Spinal cord (tissue), 10 donors: Measurements from ENCODE around the gene AGPAT3. TPM values are rescaled to one million over a fixed set of nuclear protein-coding genes. Genes with fewer than 3 reads are reported as not detected.

Source experiments
- DNase-seq, 6 donors: peaks; one replicate each; pipeline versions ENCODE4 v3.0.0 to v3.0.0-alpha.2; 2013 to 2015; ENCODE audit warnings: low spot score in 6 of 6, low read depth in 4 of 6
- H3K27ac ChIP-seq: one replicate; pipeline ENCODE4 v1.5.1; 2013; ENCODE audit warnings: low read depth, low read length, control low read depth
- H3K27me3 ChIP-seq: one replicate; pipeline ENCODE4 v1.6.1; 2013; ENCODE audit warnings: low read length; ENCODE audit not compliant: control insufficient read depth, insufficient read depth
- H3K36me3 ChIP-seq: one replicate; pipeline ENCODE4 v1.6.1; 2013; ENCODE audit warnings: low read length; ENCODE audit not compliant: control insufficient read depth, insufficient read depth
- H3K4me1 ChIP-seq: one replicate; pipeline ENCODE4 v1.6.1; 2013; ENCODE audit warnings: low read length; ENCODE audit not compliant: control insufficient read depth, insufficient read depth
- H3K4me3 ChIP-seq: one replicate; pipeline ENCODE4 v1.5.1; 2013; ENCODE audit warnings: low read depth, low read length, control low read depth
- H3K9me3 ChIP-seq: one replicate; pipeline ENCODE4 v1.6.1; 2013; ENCODE audit warnings: low read length; ENCODE audit not compliant: control insufficient read depth, insufficient read depth
- WGBS: methylation state at CpG from one replicate; pipeline ENCODE4 v1.1.5; 2013; ENCODE audit warnings: missing lambda C conversion rate; ENCODE audit not compliant: insufficient coverage; 5-methylcytosine and 5-hydroxymethylcytosine counted together
- polyA plus RNA-seq, 2 donors: library from polyadenylated mRNA; unstranded; fragments of 120-200 nt; gene quantifications; one replicate each; pipeline ENCODE4 v1.2.1, GENCODE V29; 2013; ENCODE audit not compliant: insufficient read length in 2 of 2
- total RNA-seq, 2 donors: library from RNA; depleted of rRNA in 1 of 2; stranded (reverse); fragments of 120-200 nt in 1 of 2; fragments of >200 nt in 1 of 2; gene quantifications; one replicate each; pipeline versions ENCODE4 v1.2.3 to v1.2.4, GENCODE V29; 2013 to 2014
- donor health status: healthy.

AGPAT3 gene
- total and polyA plus RNA-seq, 4 donors = 33.7 to 63.3 (median 49.3) TPM

DNA sequence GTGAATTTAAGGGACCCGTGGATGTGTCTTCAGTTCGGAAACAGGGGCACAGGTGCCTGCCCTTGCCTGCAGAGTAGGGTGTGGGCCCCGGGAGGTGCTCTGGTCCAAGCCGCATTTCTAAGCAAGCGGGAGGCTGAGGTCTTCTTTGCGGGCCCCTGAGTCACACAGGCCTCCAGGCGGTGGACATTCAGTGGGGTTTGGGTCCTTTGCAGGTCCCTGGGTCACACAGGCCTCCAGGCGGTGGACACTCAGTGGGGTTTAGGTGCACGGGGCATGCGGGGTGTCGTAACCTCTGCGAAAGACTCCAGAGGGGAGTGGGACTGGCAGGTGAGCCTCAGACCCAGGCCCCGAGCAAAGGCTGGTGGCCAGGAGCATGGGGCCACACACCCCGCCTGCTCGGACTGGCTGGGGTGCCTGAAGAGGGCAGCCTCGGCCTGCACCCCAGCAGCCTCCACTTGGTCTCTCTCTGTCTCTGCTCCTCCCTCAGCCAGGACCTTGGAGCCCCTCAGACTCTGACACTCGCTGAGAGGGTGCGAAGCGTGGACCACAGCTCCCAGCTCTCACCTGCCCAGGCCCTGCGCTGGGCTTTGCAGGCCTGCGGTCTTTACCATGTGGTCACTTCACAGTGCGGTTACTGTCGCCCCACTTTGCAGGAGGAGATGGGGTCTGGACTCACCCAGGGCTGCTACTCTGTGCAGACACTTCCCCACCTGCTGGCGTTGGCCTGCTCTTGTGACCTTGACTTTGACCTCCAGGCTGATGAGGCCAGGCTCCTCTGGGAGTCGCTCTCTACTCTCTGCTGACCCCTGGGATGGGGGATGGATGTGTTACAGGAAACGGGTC is 6.0 kb upstream of the AGPAT3 start:
- Histone ChIP-seq H3K4me3 (no peak overlapping the region), H3K36me3 (no peaks in the 10 kb centered on the region), H3K4me1 (peaks cover 3% of the 10 kb centered on the region), H3K9me3 (no peaks in the 10 kb centered on the region), H3K27me3 (no peaks in the 10 kb centered on the region), H3K27ac (no peak overlapping the region)
- no peak for DNase-seq
- 86% methylated on average over 25 of the region's 26 CpGs for WGBS

GRCh38 chr21:43859747-43860214 is 5.2 kb upstream of the AGPAT3 start:
- no peaks in the 10 kb centered on the region for H3K9me3 ChIP-seq
- H3K36me3 ChIP-seq = no peaks in the 10 kb centered on the region
- no peak overlapping the region for H3K4me3 ChIP-seq
- no peak for DNase-seq
- no peak overlapping the region for H3K27ac ChIP-seq
- H3K4me1 ChIP-seq = peaks cover 6% of the 10 kb centered on the region
- H3K27me3 ChIP-seq = no peaks in the 10 kb centered on the region
- WGBS = 72% methylated on average over 4 of the region's 8 CpGs

GRCh38 chr21:43861706-43862105 is 3.3 kb upstream of the AGPAT3 start:
- no peaks in the 10 kb centered on the region for H3K9me3 ChIP-seq
- H3K27me3 ChIP-seq = no peaks in the 10 kb centered on the region
- H3K36me3 ChIP-seq = peaks cover under 1% of the 10 kb centered on the region
- no peak overlapping the region for H3K4me3 ChIP-seq
- H3K27ac ChIP-seq = no peak overlapping the region
- H3K4me1 ChIP-seq = peaks cover 12% of the 10 kb centered on the region
- WGBS = 92% methylated on average over 6 of the region's 8 CpGs
- no peak for DNase-seq

DNA sequence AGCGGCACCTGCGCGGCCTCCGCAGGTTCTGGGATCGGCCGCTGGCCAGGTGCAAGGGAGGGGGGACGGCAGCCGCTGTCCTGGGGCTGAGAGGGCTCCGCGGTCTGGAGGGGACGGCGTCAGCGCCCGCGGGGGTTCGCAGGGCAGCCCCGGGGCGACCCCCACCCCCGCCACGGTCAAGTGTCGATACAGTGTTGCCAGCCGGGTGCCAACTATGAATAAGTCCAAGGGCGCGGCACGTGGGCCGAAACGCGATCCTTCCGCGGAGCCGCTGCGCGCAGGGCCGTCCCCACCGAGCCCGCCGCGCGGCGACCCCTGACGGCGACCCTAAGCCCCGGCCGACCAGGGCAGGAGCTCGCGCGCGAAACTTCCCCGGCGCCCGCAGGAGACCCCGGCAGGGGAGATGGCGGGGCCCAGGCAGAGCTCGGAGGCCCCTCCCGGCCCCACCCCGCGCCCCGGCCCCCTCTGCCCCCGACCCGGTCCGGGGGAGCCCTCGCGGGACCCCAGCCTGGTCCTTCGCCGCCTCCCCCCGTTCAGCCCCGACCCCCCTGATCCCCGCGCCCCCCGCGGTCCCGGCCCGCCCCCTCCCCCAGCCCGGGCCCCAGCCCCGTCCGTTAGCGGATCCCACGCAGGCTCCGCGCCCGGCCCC is 586 bp upstream of the AGPAT3 start:
- DNase-seq = peak in 2 of 6 donors; percentile 57
- peak overlapping the region; percentile 26 for H3K4me3 ChIP-seq
- H3K27me3 ChIP-seq = no peaks in the 10 kb centered on the region
- peaks cover 14% of the 10 kb centered on the region for H3K36me3 ChIP-seq
- H3K4me1 ChIP-seq = peaks cover 22% of the 10 kb centered on the region
- H3K27ac ChIP-seq = no peak overlapping the region
- no peaks in the 10 kb centered on the region for H3K9me3 ChIP-seq
- WGBS = under 1% methylated on average over 54 of the region's 81 CpGs

DNA sequence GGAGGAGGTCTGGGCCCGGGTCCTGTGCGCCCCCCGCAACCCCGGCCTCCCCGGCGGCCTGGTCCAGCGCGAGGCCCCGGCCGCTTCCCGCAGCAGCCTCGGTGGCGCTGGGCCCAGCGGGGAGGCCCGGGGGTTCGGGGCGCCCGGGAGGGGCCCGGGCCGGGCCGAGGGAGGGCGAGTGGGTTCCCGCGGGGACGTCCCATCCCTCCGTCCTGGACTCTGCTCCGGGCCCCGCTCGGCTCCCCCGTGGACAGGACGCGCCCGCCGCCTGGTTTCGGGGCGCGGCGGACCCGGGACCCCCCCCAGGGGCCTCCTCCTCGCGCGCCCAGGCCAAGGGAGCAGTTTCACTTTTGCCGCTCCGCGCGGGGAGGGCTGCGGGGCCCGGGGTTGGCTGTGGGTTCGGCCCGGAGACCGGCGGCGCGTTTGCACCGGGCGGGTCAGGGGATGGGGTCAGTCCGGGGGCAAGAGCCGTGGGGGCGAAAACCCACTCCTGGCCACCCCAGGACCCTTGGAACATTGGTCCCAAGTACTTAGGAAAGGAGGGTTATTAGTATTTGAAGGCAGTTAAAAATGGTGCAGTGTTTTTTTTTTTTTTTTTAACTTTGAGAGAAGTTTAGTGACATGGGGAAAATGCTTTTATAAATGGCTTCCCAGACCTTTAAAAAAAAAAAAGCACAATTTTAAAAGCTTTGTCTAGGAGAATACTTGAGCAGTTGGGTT is 677 bp downstream of the AGPAT3 start:
- Histone ChIP-seq H3K36me3 (peaks cover 17% of the 10 kb centered on the region), H3K27me3 (no peaks in the 10 kb centered on the region), H3K4me3 (peak overlapping the region; percentile 34), H3K9me3 (no peaks in the 10 kb centered on the region), H3K4me1 (peaks cover 26% of the 10 kb centered on the region), H3K27ac (peak overlapping the region; percentile 52)
- under 1% methylated on average over 59 of the region's 59 CpGs for WGBS
- peak in 1 of 6 donors; percentile 45 for DNase-seq

DNA sequence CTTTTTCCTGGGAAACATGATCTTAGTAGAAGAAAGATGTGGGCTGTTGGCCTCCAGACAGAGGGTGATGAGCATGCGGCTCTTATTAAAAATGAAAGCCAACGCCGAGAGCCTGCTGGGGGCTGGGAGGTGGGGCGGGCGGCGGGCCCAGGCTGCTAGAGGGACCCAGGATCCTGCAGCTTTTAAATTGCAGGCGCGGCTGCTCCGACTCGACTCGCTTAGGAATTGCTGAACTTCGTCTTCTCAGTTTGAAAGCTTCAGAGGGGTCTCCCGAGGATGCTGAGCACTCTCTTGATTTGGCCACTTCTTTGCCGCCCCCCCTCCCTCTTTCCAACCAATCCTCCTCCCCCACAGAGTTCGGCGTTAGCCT is 1.2 kb downstream of the AGPAT3 start:
- Histone ChIP-seq H3K9me3 (no peaks in the 10 kb centered on the region), H3K4me3 (peak overlapping the region; percentile 34), H3K27me3 (no peaks in the 10 kb centered on the region), H3K4me1 (peaks cover 26% of the 10 kb centered on the region), H3K36me3 (peaks cover 19% of the 10 kb centered on the region), H3K27ac (peak overlapping the region; percentile 52)
- under 1% methylated on average over 13 of the region's 16 CpGs for WGBS
- peak in 2 of 6 donors; percentile 49 to 71 for DNase-seq

DNA sequence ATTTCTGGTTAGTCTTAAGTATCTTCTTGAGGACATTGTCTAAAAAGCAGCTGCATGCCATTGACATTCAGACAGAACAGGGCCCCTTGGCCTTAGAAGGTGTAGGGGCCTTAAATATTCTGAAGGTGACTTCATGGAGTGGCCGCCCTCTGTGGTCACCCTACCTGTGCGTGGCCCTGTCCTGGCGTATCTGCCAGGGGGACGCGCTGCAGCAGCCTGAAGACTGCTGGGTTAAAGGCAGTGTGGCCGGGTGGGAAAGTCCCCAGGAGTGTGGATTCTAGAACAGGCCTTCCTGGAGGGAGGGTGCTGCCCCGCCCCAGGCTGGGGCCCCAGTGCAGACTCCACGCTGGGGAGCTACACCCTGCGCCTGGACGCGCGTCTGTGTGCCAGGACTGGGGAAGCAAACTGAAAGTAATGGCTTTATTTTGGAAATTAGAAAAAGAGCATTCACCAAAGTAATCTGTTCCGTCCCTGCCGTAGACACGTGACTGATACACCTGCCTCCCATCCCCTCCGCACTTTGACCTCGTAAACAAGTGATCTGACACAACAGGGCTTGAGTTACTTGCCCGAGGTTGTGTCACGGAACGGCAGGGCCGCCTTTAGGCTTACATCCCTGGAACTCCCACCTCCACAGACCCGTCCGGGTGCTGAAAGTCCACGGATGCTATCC is 1.8 kb downstream of the AGPAT3 start:
- no peak overlapping the region for H3K27ac ChIP-seq
- DNase-seq = no peak
- H3K4me3 ChIP-seq = peak overlapping the region; percentile 34
- H3K4me1 ChIP-seq = peaks cover 23% of the 10 kb centered on the region
- H3K36me3 ChIP-seq = peaks cover 19% of the 10 kb centered on the region
- no peaks in the 10 kb centered on the region for H3K9me3 ChIP-seq
- no peaks in the 10 kb centered on the region for H3K27me3 ChIP-seq
- 69% methylated on average over 7 of the region's 24 CpGs for WGBS

GRCh38 chr21:43867332-43867703 is 2.3 kb downstream of the AGPAT3 start:
- no peak overlapping the region for H3K4me3 ChIP-seq
- no peaks in the 10 kb centered on the region for H3K27me3 ChIP-seq
- peaks cover 23% of the 10 kb centered on the region for H3K4me1 ChIP-seq
- peaks cover 19% of the 10 kb centered on the region for H3K36me3 ChIP-seq
- no peak for DNase-seq
- WGBS = 62% methylated on average over 6 of the region's 6 CpGs
- H3K9me3 ChIP-seq = no peaks in the 10 kb centered on the region
- H3K27ac ChIP-seq = no peak overlapping the region

DNA sequence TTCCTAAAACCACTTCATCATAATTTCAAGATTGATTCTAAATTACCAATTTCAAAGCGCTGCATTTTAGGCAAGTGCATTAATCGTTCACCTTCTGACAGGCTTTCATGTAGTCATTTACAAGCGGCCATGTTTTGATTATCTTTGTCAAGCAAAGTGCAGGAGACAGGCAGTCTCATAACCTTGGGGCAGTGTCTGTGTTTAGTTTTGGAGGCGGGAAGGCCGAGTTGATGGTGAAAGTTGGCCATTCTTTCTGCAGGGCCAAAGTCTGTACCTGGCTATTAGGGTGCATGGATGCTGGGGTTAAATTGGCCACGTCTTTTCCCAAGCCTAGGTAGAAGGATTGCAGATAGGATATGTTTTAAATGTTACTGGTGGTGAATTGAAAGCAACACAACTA is 2.9 kb downstream of the AGPAT3 start:
- no peak for DNase-seq
- H3K4me3 ChIP-seq = no peak overlapping the region
- no peaks in the 10 kb centered on the region for H3K27me3 ChIP-seq
- no peaks in the 10 kb centered on the region for H3K9me3 ChIP-seq
- peaks cover 23% of the 10 kb centered on the region for H3K4me1 ChIP-seq
- H3K36me3 ChIP-seq = peaks cover 22% of the 10 kb centered on the region
- WGBS = 92% methylated on average over 6 of the region's 6 CpGs
- no peak overlapping the region for H3K27ac ChIP-seq
